Colonic mucosa (tissue), 4 donors: ENCODE results near the gene CCDC154. TPM values are rescaled to one million over a fixed set of nuclear protein-coding genes. Genes with fewer than 3 reads are reported as not detected.

Experiments
- DNase-seq: peaks from one replicate; pipeline ENCODE4 v3.0.0-alpha.2; 2020
- H3K27ac ChIP-seq: fragments of 200-600 bp; one replicate; pipeline ENCODE4 v1.8.0; 2021
- H3K27me3 ChIP-seq: fragments of 200-600 bp; one replicate; pipeline ENCODE4 v1.8.0; 2021
- H3K36me3 ChIP-seq: fragments of 200-600 bp; one replicate; pipeline ENCODE4 v1.8.0; 2021
- H3K4me1 ChIP-seq: fragments of 200-600 bp; one replicate; pipeline ENCODE4 v1.8.0; 2021; ENCODE audit warnings: mild to moderate bottlenecking
- H3K4me3 ChIP-seq: fragments of 200-600 bp; one replicate; pipeline ENCODE4 v1.8.0; 2021
- H3K9ac ChIP-seq, 2 donors: one replicate each; pipeline ENCODE4 v1.7.0; 2013; ENCODE audit warnings: control low read depth in 2 of 2, low read depth in 2 of 2, low read length in 2 of 2
- H3K9me3 ChIP-seq: fragments of 200-600 bp; one replicate; pipeline ENCODE4 v1.8.0; 2021
- CTCF ChIP-seq: fragments of 200-600 bp; IDR thresholded peaks from one replicate; pipeline ENCODE4 v1.8.0; 2022; ENCODE audit warnings: antibody characterized with exemption, mild to moderate bottlenecking
- intact Hi-C: fragments of 100-400 bp; cut with DNase I; formaldehyde crosslinking; loops from one replicate; pipeline ENCODE4 v1.14.1; 2022
- total RNA-seq, 2 donors: library from RNA; stranded (reverse); fragmentation: NEBNext Ultra II Directional in 1 of 2; extraction: Animal tissue kit (Norgen Biotek cat#: 25700) in 1 of 2; gene quantifications; one replicate each; pipeline ENCODE4 v1.2.1, GENCODE V29; 2021
- donor health status: healthy.
- donor health status: DM: no; HTN: no; CAD: no.
- donor health status: DM: no; HTN: no; CAD: no.

The CCDC154 gene
- total RNA-seq = 1 to 10 TPM in 1 of 2 donors, under 1 TPM in 1; 0.56 to 1.6 TPM

- no peaks in the 10 kb centered on the region for H3K27me3 ChIP-seq
- no peak within 1 kb of the TSS for H3K27ac ChIP-seq
- no peak within 1 kb of the TSS for H3K4me3 ChIP-seq
- H3K4me1 ChIP-seq = no peaks in the 10 kb centered on the region
- DNase-seq = no peak
- no peaks in the 10 kb centered on the region for H3K9me3 ChIP-seq
- intact Hi-C loops = no loop called here
- no peak within 1 kb of the TSS for H3K9ac ChIP-seq
- no peak for TF ChIP-seq CTCF
- H3K36me3 ChIP-seq = no peaks in the 10 kb centered on the region
Measured at GRCh38 chr16:1443980-1444729, at the start of gene CCDC154. Gene CCDC154 (minus strand): TSS chr16:1444556. CDS start chr16:1444322, 234 bp downstream.

- peak overlapping the region; percentile 91 for H3K4me3 ChIP-seq
- no peak for DNase-seq
- H3K4me1 ChIP-seq = peaks cover 8% of the 10 kb centered on the region
- no peak overlapping the region for H3K27ac ChIP-seq
- intact Hi-C loops = loop anchor here (10.0 kb wide), 1 partner anchor 121 kb away; the partner anchor contains the start of genes CRAMP1 and IFT140
- TF ChIP-seq CTCF = no peak
- no peaks in the 10 kb centered on the region for H3K9me3 ChIP-seq
- no peaks in the 10 kb centered on the region for H3K27me3 ChIP-seq
- H3K9ac ChIP-seq = peak overlapping the region; percentile 73 to 91
- no peaks in the 10 kb centered on the region for H3K36me3 ChIP-seq
Measured at GRCh38 chr16:1493746-1494094, 49.4 kb upstream of the CCDC154 start.

- no peaks in the 10 kb centered on the region for H3K9me3 ChIP-seq
- H3K36me3 ChIP-seq = no peaks in the 10 kb centered on the region
- H3K4me3 ChIP-seq = peak within 1 kb of the TSS; percentile 91
- peak within 1 kb of the TSS; percentile 73 to 91 for H3K9ac ChIP-seq
- peaks cover 8% of the 10 kb centered on the region for H3K4me1 ChIP-seq
- TF ChIP-seq CTCF = no peak
- peak; percentile 86 for DNase-seq
- H3K27me3 ChIP-seq = no peaks in the 10 kb centered on the region
- H3K27ac ChIP-seq = peak within 1 kb of the TSS; percentile 73
- intact Hi-C loops = loop anchor here (10.0 kb wide), 1 partner anchor 122 kb away; the partner anchor contains the start of genes CRAMP1 and IFT140
Measured at GRCh38 chr16:1492923-1493745, 48.8 kb upstream of the CCDC154 start, which contains the start of gene TELO2. Gene TELO2 (plus strand): TSS chr16:1493360. CDS start chr16:1494282, 922 bp downstream.

- no peaks in the 10 kb centered on the region for H3K36me3 ChIP-seq
- no peaks in the 10 kb centered on the region for H3K27me3 ChIP-seq
- DNase-seq = no peak
- TF ChIP-seq CTCF = no peak
- H3K27ac ChIP-seq = peak overlapping the region; percentile 73
- peak overlapping the region; percentile 91 for H3K4me3 ChIP-seq
- peaks cover 8% of the 10 kb centered on the region for H3K4me1 ChIP-seq
- peak overlapping the region; percentile 24 to 64 for H3K9ac ChIP-seq
- intact Hi-C loops = loop anchor here (10.0 kb wide), 1 partner anchor 122 kb away; the partner anchor contains the start of genes CRAMP1 and IFT140
- no peaks in the 10 kb centered on the region for H3K9me3 ChIP-seq
Measured at GRCh38 chr16:1492082-1492922, 47.9 kb upstream of the CCDC154 start.

- peaks cover 8% of the 10 kb centered on the region for H3K4me1 ChIP-seq
- no peaks in the 10 kb centered on the region for H3K27me3 ChIP-seq
- no peak overlapping the region for H3K27ac ChIP-seq
- no peak overlapping the region for H3K4me3 ChIP-seq
- H3K36me3 ChIP-seq = no peaks in the 10 kb centered on the region
- intact Hi-C loops = loop anchor here (10.0 kb wide), 1 partner anchor 123 kb away; the partner anchor contains the start of genes CRAMP1 and IFT140
- TF ChIP-seq CTCF = no peak
- no peak overlapping the region for H3K9ac ChIP-seq
- DNase-seq = no peak
- H3K9me3 ChIP-seq = no peaks in the 10 kb centered on the region
Measured at GRCh38 chr16:1491327-1491726, 47.0 kb upstream of the CCDC154 start.
